Measurements from ENCODE around the gene LAPTM5. TPM values are rescaled to one million over a fixed set of nuclear protein-coding genes. Genes with fewer than 3 reads are reported as not detected.
"Not testable (repeated sequence)": the region's sequence is repeated elsewhere in the genome, so short reads cannot be mapped to it uniquely, and the experiment has no call there.

The LAPTM5 gene
- total RNA-seq, 1 donor from 2014 or later, result 214 TPM

DNA sequence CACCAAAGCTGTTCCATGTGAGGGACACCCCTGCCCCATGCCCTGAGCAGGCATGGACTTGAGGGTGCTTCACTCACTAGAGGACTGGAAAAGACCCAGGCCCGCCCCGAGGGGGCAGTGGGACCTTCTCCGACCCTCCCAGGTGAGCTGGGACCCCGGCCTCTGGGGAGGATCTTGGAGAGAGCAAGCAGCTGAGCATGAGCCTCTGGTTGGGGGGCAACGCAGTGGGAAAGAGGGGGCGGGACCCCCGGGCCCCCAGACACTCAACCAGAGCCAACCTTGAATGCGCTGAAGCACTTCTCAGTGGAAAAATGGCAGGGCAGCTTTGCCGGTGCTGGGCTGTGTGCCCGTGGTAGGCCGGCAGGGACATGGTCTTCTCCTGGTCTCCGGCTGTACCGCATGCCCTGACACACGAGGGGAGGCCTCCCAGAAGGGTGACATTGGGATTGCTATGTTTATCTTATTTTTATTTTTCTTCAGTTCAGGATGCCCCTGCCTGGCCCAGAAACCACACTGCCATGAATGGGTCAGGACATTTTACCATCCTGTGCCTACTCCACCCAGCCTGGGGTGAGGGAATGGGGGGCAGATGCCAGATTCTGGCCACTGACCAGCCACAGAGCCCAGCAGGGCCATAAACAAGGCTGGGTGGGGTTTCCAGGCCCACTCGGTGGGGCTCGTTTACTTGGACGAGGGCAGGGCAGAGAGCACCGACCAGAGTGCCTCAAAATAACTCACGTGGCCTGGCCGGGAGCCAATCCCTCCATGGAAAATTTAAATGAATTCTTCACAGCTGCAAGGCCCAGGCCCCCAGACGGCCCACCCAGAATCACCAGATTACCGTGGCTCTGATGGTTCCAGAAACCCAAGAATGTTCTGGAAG lies 17.2 kb upstream of the LAPTM5 start:
- Mint-ChIP-seq H3K27me3 (ENCODE audit: insufficient read depth) (peaks cover 12% of the 10 kb centered on the region), H3K27ac (no peak overlapping the region), H3K4me3 (no peak overlapping the region), H3K36me3 (ENCODE audit: low read depth) (no peaks in the 10 kb centered on the region), H3K9me3 (no peaks in the 10 kb centered on the region), H3K4me1 (ENCODE audit: low read depth) (peaks cover 21% of the 10 kb centered on the region)
- no peak for DNase-seq (ENCODE audit: low spot score)
- intact Hi-C loops (cut with micrococcal nuclease), result no loop called here

DNA sequence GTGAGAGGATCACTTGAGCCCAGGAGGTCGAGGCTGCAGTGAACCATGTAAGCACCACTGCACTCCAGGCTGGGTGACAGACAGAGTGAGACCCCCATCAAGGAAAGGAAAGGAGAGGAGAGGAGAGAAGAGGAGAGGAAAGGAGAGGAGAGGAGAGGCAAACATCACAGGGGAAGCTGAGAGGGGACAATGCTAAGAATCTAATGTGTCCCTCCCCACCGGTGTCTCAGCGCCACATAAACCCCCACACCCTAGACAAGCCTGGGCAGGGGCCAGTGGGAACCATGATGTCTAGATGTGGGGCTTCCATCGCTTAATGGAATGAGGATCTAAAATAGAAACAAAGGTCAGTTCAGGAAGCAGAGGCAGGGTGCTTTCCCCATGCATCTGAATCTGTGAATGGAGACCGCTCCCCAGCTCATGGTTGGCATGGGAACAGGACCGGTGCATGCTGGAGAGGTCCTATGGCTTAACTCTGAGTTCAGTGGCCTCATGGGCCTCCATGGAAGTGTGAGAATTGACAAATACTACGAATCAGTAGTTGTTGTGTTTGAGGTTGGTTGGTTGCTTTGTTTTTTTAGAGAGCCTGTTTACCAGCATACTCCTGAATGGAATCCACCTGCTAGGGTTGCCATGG lies 16.3 kb upstream of the LAPTM5 start:
- no peaks in the 10 kb centered on the region for H3K9me3 Mint-ChIP-seq
- H3K27ac Mint-ChIP-seq, result peak overlapping the region; percentile 66
- H3K27me3 Mint-ChIP-seq (ENCODE audit: insufficient read depth), result peaks cover 11% of the 10 kb centered on the region
- H3K36me3 Mint-ChIP-seq (ENCODE audit: low read depth), result no peaks in the 10 kb centered on the region
- no peak for DNase-seq (ENCODE audit: low spot score)
- peaks cover 12% of the 10 kb centered on the region for H3K4me1 Mint-ChIP-seq (ENCODE audit: low read depth)
- no peak overlapping the region for H3K4me3 Mint-ChIP-seq
- intact Hi-C loops (cut with micrococcal nuclease), result no loop called here

DNA sequence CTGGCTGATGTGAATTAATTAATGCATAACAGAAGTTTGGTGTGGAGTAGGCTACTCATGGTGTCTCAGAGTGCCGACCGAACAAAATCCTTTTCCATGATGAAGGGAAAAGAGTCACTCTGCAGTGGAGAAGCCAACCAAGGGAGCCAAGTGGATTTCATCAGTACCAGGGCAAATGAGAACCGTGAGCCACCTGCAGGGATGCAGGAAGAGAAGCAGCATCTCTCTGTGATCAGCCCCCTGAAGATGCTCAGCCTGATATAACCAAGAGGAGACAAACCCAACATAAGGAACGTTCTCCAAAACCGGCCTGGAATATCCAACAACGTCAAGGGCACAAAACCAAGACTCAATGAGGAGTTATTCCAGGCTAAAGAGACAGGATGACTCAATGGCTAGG lies 13.4 kb upstream of the LAPTM5 start:
- intact Hi-C loops (cut with micrococcal nuclease), result no loop called here
- no peak overlapping the region for H3K4me3 Mint-ChIP-seq
- H3K27ac Mint-ChIP-seq, result no peak overlapping the region
- DNase-seq (ENCODE audit: low spot score), result no peak
- peaks cover 9% of the 10 kb centered on the region for H3K27me3 Mint-ChIP-seq (ENCODE audit: insufficient read depth)
- H3K9me3 Mint-ChIP-seq, result no peaks in the 10 kb centered on the region
- no peaks in the 10 kb centered on the region for H3K36me3 Mint-ChIP-seq (ENCODE audit: low read depth)
- H3K4me1 Mint-ChIP-seq (ENCODE audit: low read depth), result peaks cover 22% of the 10 kb centered on the region

DNA sequence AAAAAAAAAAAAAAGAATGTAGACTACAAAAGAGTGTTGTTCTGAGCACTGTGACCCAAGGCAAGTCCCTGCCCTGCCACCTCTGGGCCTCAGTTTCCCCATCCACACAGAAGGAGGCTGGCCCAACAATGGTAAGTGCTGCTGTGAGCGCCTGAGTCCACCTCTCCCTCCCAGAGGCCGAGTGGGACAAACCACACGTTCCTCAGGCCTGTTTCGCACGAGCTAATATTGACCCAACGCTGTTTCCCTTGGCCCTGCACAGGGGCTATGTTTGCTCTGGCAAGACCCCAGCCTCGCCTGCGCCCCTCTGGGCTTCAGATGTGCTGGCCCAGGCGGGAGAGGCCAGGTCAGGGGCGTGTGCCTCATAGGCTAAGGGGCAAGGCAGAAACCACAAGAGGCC lies 12.6 kb upstream of the LAPTM5 start:
- DNase-seq (ENCODE audit: low spot score), result no peak
- Mint-ChIP-seq H3K27ac (no peak overlapping the region), H3K4me1 (ENCODE audit: low read depth) (peaks cover 30% of the 10 kb centered on the region), H3K4me3 (no peak overlapping the region), H3K27me3 (ENCODE audit: insufficient read depth) (peaks cover 9% of the 10 kb centered on the region), H3K9me3 (no peaks in the 10 kb centered on the region), H3K36me3 (ENCODE audit: low read depth) (no peaks in the 10 kb centered on the region)
- intact Hi-C loops (cut with micrococcal nuclease), result no loop called here

DNA sequence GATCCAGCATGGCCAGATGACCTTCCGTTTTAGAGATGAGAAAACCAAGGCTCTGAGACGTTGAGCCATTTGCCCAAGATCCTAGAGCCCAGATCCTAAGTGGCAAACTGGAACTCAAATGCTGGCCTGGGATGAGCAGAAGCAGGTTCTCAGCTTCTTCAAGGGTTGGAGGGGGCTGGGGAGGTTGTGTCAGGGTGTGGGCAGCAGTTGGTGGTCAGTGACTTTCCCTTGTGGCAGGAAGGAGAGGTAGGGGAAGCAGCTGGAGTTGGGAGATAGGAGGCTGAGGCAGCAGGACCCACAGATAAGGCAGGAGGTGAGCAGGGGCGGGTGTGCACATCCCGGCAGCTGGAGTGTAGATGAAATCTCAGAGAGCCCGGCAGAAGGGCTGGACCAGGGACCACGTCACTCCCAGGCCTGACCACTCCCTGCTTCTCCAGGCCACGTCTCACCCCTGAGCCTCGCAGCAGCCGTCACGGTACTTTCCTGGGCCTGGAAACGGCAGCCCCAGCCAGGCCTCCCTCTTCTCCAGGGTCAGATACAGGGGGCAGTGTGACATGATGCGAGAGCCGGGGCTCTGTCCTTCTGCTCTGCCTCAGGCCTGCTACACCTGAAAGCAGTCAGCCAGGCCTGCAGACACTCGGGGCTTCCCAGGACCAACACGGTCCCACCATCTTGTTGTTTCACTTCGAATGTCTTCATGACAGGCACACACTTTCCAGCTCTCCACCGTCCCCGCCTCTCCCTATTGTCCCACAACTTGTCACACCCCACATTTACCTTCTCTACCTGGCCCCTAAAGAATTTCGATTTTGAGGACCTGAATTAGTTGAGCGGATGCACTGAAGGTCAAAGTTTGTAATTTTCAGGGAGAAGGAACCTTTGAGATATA lies 11.5 kb upstream of the LAPTM5 start:
- Mint-ChIP-seq H3K27ac (peak overlapping the region; percentile 55), H3K4me1 (ENCODE audit: low read depth) (peaks cover 37% of the 10 kb centered on the region), H3K4me3 (no peak overlapping the region), H3K9me3 (no peaks in the 10 kb centered on the region), H3K36me3 (ENCODE audit: low read depth) (no peaks in the 10 kb centered on the region), H3K27me3 (ENCODE audit: insufficient read depth) (peaks cover 9% of the 10 kb centered on the region)
- DNase-seq (ENCODE audit: low spot score), result no peak
- intact Hi-C loops (cut with micrococcal nuclease), result no loop called here

DNA sequence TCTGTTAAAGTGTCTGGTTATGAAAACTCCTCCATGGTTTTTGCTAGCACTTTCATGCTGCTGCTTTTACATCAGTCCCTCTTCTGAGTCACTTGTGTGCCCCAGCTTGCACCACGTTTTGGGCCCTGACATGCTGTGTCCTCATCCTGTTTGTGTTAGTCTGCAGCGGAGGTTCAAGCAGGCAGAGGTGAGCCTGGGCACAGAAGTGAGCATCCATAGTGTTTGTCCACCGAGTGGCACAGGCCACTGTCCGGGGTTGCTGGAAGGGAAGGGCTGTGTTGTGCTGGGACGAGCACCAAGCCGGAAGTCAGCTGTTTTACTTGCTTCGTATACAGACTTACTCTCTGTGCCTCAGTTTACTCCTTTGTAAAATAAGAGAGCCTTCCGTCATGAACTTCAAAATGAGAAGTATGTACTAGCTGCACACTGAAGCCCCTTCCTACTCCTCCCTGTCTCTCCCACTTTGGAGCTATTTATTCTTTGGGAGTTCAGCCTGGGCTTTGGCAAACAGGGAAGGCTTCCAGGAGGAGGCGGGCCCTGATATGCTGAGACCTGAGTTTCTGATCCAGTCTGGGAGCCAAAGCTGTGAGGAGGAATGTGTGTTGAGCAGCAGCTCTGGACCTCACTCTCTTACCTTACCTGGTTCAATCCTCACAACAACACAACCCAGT lies 10.7 kb upstream of the LAPTM5 start:
- H3K36me3 Mint-ChIP-seq (ENCODE audit: low read depth), result no peaks in the 10 kb centered on the region
- intact Hi-C loops (cut with micrococcal nuclease), result no loop called here
- DNase-seq (ENCODE audit: low spot score), result no peak
- H3K27ac Mint-ChIP-seq, result peak overlapping the region; percentile 23
- H3K27me3 Mint-ChIP-seq (ENCODE audit: insufficient read depth), result peaks cover 9% of the 10 kb centered on the region
- H3K4me1 Mint-ChIP-seq (ENCODE audit: low read depth), result peaks cover 34% of the 10 kb centered on the region
- H3K9me3 Mint-ChIP-seq, result no peaks in the 10 kb centered on the region
- no peak overlapping the region for H3K4me3 Mint-ChIP-seq

DNA sequence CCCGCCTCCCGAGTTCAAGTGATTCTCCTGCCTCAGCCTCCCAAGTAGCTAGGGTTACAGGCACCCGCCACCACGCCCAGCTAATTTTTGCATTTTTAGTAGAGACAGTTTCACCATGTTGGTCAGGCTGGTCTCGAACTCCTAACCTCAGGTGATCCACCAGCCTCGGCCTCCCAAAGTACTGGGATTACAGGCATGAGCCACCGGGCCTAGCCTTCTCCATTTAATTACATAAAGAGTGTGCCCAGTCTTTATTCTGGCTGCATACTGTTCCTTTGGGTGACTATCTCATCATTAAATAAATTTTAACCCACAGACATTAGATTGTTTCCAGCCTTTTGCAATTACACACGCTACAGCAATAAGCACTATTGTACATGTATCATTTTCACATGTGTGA lies 9.4 kb upstream of the LAPTM5 start:
- peaks cover 48% of the 10 kb centered on the region for H3K4me1 Mint-ChIP-seq (ENCODE audit: low read depth)
- intact Hi-C loops (cut with micrococcal nuclease); H3K36me3 Mint-ChIP-seq (ENCODE audit: low read depth); H3K9me3 Mint-ChIP-seq; H3K27ac Mint-ChIP-seq; DNase-seq (ENCODE audit: low spot score); H3K27me3 Mint-ChIP-seq (ENCODE audit: insufficient read depth); H3K4me3 Mint-ChIP-seq: not testable (repeated sequence)

DNA sequence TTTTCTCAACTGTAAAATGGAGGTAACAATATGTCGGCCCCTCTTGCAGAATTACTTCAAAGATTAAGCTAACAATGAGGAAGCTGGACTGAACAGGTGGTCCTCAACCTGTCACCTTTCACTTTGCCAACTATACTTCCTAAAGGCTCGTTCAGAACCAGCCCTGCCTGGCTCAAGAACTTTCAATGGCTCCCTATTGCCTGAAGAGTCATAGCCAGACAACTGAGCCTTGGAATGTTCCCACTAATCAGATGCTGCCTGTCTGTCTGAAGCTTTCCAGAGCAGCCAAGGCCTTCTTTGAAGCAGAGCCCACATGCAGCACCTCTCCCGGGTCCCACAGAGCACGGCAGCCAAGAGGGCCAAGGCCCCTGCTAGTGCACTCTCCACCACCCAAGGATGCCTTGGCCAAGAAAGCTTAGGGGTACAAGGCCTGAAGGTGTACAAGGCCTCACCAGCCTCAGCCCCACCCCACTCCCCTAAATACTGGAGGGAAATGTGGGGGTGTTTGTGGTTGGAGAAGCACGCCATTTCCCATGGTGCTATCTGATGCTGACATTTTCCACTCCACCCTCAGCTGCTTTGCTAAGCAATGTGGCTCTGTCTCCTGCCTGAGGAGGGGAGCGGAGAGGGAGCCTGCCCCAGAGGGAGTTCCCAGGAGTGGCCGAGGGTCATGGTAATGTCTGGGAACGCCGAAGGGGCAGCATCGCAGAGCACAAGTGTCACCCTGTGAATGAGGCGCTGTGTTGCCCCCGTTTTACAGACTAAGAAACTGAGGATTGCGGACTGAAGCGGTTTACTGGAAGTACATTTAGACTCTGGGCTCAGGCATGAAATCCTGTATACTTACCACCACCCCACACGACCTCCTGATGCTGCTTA lies 8.2 kb upstream of the LAPTM5 start:
- H3K9me3 Mint-ChIP-seq, result no peaks in the 10 kb centered on the region
- H3K27ac Mint-ChIP-seq, result peak overlapping the region; percentile 78
- DNase-seq (ENCODE audit: low spot score), result no peak
- intact Hi-C loops (cut with micrococcal nuclease), result no loop called here
- H3K36me3 Mint-ChIP-seq (ENCODE audit: low read depth), result no peaks in the 10 kb centered on the region
- H3K27me3 Mint-ChIP-seq (ENCODE audit: insufficient read depth), result no peaks in the 10 kb centered on the region
- peak overlapping the region; percentile 56 for H3K4me3 Mint-ChIP-seq
- H3K4me1 Mint-ChIP-seq (ENCODE audit: low read depth), result peaks cover 58% of the 10 kb centered on the region

DNA sequence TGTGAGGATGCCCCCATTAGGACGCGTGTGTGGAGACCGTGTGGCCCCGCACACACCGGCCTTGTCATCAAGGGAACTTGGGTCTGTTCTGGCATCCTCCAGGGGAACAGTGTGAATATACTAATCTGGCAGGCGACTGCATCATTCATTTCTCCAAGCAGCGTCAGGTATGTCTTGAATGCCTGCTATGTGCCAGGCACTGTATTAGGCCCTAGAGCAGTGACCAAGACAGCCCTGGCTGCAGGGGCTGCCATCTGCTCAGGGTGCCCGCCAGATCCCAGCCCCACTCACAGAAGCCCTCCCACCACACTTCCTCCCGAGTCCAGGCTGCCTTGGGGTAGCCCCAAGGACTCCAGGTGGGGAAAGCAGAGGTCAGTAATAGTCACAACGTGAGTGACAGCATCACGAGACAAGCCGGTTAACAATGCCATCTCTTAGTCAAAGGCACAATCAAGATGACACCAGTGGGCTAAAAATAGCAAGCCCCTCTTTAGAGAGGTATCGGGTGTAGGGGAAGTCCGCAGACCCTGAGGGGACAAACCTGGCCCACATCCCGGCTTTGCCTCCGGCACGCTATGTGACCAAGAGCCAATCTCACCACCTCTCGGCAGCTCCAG lies 7.5 kb upstream of the LAPTM5 start:
- DNase-seq (ENCODE audit: low spot score), result no peak
- H3K36me3 Mint-ChIP-seq (ENCODE audit: low read depth), result no peaks in the 10 kb centered on the region
- H3K9me3 Mint-ChIP-seq, result no peaks in the 10 kb centered on the region
- H3K27me3 Mint-ChIP-seq (ENCODE audit: insufficient read depth), result no peaks in the 10 kb centered on the region
- H3K4me1 Mint-ChIP-seq (ENCODE audit: low read depth), result peaks cover 65% of the 10 kb centered on the region
- intact Hi-C loops (cut with micrococcal nuclease), result no loop called here
- peak overlapping the region; percentile 23 for H3K27ac Mint-ChIP-seq
- no peak overlapping the region for H3K4me3 Mint-ChIP-seq

DNA sequence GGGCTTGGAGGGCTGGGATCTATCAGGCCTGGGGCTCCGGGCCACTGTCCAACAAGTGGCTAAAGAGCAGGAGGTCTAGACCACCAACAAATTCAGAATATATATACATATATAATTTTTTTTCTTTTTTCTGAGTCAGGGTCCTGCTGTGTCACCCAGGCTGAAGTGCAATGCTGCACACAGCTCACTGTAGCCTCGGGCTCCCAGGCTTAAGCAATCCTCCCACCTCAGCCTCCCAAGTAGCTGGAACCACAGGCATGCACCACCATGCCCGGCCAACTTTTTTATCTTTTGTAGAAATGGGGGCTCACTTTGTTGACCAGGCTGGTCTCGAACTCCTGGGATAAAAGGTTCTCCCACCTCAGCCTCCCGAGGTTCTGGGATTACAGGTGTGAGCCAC lies 6.8 kb upstream of the LAPTM5 start:
- peak overlapping the region; percentile 79 for H3K27ac Mint-ChIP-seq
- intact Hi-C loops (cut with micrococcal nuclease), result no loop called here

DNA sequence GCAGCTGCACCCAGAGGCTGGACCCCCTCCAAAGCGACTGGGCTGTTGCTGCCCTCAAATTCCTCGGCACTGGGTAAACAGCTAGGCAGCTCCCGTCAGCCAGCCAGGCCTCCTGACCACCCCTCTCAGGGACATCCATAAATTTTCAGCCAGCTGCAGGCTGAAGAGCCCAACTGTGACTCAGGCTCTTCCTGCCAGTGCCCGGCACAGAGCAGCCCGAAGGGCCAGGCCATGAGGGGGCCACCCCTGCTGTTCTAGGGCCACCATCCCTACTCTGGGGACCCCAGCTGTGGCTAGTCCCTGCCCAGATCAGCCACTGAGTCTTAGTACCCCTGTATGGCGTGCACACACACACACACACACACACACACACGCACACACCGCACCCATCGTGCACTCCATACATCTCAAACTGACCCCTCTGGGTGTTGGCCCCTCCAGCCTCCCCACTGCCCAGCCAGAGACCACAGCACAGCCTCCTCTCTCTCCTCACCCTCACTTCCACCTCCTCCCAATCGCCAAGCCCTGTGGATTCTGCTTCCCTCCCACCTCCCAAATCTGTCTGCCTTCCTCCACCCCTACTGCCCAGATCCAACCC lies 6.2 kb upstream of the LAPTM5 start:
- no peak overlapping the region for H3K4me3 Mint-ChIP-seq
- intact Hi-C loops (cut with micrococcal nuclease), result no loop called here
- no peaks in the 10 kb centered on the region for H3K9me3 Mint-ChIP-seq
- H3K27me3 Mint-ChIP-seq (ENCODE audit: insufficient read depth), result no peaks in the 10 kb centered on the region
- H3K4me1 Mint-ChIP-seq (ENCODE audit: low read depth), result peaks cover 76% of the 10 kb centered on the region
- DNase-seq (ENCODE audit: low spot score), result no peak
- H3K36me3 Mint-ChIP-seq (ENCODE audit: low read depth), result no peaks in the 10 kb centered on the region
- peak overlapping the region; percentile 79 for H3K27ac Mint-ChIP-seq

More for the DNA sequence above, 6.8 kb upstream of the LAPTM5 start:
- Mint-ChIP-seq H3K9me3 (no peaks in the 10 kb centered on the region), H3K4me3 (no peak overlapping the region), H3K27me3 (ENCODE audit: insufficient read depth) (no peaks in the 10 kb centered on the region), H3K4me1 (ENCODE audit: low read depth) (peaks cover 72% of the 10 kb centered on the region), H3K36me3 (ENCODE audit: low read depth) (no peaks in the 10 kb centered on the region)
- no peak for DNase-seq (ENCODE audit: low spot score)
